Activated CD8-positive, alpha-beta memory T cell treated with anti-CD3 and anti-CD28 coated beads for 36 hours (primary cell): ENCODE data around the gene PARL. TPM values are rescaled to one million over a fixed set of nuclear protein-coding genes. Genes with fewer than 3 reads are reported as not detected.
"Not testable (repeated sequence)": the region's sequence is repeated elsewhere in the genome, so short reads cannot be mapped to it uniquely, and the experiment has no call there.

Experiments used
- CTCF ChIA-PET: fragments of 350-600 bp; sonication (Branson Sonifier 250); formaldehyde crosslinking; loops from one replicate; lab custom pipeline; 2021; ENCODE audit warnings: antibody characterized with exemption; lab: Charles Lee
- POLR2A ChIA-PET: fragments of 350-600 bp; sonication (Branson Sonifier 250); formaldehyde crosslinking; loops from one replicate; lab custom pipeline; 2021; ENCODE audit warnings: antibody characterized with exemption; lab: Charles Lee
- total RNA-seq, 2 experiments: library from RNA; stranded (reverse); gene quantifications; one replicate each; pipeline ENCODE4 v1.2.3, GENCODE V29; 2021

Gene PARL
- total RNA-seq, 2 experiments from 2014 or later, result 96.3 to 107 TPM

DNA sequence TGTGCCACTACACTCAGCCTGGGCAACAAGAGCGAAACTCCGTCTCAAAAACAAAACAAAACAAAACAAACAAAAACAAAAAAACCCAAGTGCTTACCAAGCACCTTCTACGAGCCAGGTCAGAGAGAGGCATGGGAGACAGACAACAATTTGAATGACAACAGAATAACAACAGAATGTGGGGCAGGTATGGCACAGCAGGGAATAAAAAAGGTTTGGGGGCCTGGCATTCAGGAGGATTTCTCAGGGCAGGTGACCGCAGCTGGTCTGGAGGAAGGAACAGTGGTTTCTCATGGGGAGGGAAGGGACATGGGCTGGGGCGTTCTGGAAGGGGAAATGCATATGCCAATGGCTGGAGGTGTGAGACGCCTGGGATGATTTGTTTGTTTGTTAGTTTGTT lies 22.5 kb upstream of the PARL start:
- ChIA-PET CTCF (no interaction called here), POLR2A (no interaction called here)

DNA sequence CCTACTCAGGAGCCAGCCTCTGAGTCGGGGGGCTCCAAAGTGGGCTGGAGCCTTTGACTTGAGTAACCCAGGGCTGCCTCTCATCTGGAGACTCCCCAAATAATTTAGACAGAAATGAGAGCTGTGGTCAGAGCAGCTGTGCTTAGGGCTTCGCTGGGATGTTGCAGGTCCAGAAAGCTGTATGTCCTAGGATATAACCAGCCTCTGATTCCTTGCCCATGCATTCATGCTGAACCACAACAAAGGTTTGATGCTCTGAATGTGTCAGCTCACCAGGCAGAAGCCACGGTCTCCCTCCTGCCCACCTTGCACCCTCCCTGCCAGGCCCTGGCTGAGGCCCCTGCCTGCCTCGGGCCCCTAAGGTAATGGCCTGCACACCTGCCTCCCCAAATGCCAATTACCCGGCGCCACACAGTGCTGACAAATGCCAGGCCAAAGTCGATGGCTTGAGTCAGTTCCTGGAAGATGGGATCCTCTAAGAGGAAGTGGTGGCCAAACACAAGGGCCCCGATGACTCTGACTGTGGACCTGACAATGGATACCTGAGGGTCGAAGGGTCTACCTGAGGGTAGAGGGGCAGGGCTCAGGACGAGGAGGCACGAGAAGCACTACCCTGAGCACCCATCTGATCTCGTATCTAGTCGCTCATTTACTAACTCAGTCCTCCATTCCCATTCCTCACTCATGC lies 21.7 kb upstream of the PARL start:
- POLR2A ChIA-PET, result no interaction called here
- CTCF ChIA-PET, result interaction anchor here (1.6 kb wide), 1 partner anchor 11 kb away, joined by 5 read pairs; no protein-coding TSS in a partner anchor

DNA sequence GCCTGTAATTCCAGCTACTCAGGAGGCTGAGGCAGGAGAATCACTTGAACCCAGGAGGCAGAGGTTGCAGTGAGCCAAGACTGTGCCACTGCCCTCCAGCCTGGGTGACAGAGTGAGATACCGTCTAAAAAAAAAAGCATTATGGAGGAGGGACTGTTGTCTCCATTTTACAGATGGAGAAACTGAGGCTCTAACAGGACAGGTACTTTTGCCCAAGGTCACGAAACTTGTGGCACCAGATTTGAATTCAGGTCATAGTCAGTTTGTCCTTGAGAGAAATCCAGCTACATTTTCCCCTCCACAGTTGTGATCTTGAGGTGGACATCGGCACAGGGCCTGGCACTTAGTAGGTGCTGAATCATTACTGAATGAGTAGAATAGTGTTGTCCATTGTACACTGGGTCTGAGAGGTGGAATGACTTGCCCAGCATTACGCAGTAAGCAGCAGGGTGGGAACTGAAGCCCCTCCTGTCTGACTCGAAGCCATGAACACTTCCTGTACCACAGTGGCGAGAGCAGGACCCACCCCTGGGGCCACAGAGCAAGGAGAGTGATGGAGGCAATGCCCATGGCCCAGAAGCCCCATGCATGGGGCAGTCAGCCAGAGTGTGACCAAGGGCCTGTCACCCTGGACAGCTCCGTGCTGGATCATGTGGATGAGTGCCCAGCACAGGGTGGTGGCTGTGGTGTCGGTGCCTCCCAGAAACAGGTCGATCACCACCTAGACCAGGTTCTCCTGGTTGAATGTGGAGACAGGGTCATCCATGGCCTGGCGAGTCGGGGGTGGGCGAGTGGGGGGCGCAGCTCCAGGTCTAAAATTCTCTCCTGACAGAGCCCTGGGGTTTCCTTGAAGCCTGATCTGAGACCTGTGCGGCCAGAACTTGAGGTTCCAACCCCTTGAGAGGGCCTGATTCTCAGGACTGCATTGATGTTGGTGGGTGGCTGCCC lies 20.4 kb upstream of the PARL start:
- ChIA-PET POLR2A (no interaction called here), CTCF (interaction anchor here (0.6 to 1.6 kb wide), 5 partner anchors 9 to 741 kb away, joined by 3 to 5 read pairs (median 4); no protein-coding TSS in a partner anchor)

DNA sequence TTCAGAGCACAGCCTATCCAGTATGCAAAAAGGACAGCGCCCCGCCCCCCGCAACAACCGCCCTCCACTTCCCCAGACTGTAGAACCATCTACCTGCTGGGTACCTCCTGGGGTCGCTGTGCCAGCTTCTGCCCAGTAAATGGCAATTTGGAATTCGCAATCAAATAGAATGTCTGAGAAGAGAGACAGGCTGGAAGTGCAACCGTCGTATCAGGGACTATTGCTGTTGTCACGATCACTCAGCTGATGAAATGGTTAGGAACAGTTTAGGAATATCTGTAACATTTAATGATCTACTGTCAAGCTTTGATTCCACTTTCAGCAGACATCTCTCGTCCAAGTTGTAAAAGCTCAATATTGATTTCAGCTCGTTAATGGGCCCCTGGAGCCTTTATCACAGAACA lies 13.3 kb upstream of the PARL start:
- ChIA-PET CTCF (interaction anchor here (0.7 to 1.6 kb wide), 3 partner anchors 13 to 389 kb away, joined by 3 to 7 read pairs (median 3); partner anchors contain the start of gene PARL), POLR2A (no interaction called here)

DNA sequence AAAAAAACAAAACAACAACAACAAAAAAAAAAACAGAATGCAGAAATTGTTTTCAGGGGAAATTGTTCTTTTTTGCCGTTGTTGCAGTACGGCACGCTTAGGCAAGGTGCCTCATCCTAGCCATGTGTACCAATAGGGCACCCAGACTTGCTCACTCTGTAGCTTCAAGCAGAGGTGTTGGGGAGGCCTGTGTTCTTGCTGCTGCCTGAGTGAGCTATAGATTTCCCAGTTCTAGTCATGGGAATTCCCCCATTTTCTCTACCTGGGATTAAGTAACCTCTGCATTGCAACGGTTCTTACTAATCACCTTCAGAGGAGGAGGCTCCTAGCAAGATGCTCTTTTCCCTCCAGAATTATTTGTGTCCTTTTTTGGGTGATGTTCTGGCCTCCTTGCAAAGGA lies 12.9 kb upstream of the PARL start:
- ChIA-PET POLR2A (no interaction called here), CTCF (interaction anchor here (0.7 to 1.6 kb wide), 4 partner anchors 13 to 389 kb away, joined by 3 to 7 read pairs (median 3); partner anchors contain the start of gene PARL)

DNA sequence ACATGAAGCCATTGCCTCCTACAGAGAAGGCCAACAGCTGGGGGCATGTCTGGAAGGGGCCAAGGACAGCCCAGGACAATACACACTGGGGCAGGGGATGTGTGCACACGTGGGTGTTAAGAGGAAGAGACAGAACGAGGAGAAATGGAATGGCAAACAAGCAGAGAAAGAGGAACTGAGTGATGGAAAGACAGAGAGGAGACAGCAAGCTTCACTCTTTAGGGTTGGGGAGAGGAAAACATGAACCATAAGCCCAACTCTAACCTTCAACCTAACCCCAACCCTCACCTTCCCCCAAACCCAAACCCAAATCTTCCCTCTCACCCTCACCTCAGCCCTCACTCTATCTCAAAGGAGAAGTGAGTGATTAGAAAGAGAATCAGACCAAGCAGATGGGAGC lies 11.9 kb upstream of the PARL start:
- POLR2A ChIA-PET, result no interaction called here
- CTCF ChIA-PET, result interaction anchor here (0.9 to 2.1 kb wide), 6 partner anchors 11 to 393 kb away, joined by 3 to 15 read pairs (median 5); partner anchors contain the start of genes ABCC5 and PARL

DNA sequence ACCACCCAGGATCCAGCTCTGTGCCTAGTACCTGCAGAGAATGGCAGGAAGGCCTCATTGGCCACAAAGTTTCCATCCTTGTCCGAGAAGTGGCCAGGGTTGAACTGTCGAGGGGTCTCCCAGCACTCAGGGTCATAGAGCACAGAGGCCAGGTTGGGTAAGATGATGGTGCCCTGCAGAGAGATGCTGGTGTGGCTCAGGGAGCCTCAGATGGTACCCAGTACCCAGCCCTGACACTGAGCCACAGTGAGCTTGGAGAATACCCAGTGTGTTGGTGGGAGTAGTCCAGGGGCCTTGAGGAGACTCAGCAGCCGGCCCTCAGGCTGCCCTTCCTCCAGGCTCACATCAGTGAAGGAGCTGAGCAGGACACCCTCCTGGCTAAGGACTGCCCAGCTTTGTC lies 11.5 kb upstream of the PARL start:
- ChIA-PET POLR2A (no interaction called here), CTCF (interaction anchor here (0.8 to 2.1 kb wide), 8 partner anchors 10 to 645 kb away, joined by 3 to 15 read pairs (median 4); partner anchors contain the start of genes ABCC5, EIF2B5 and PARL)

DNA sequence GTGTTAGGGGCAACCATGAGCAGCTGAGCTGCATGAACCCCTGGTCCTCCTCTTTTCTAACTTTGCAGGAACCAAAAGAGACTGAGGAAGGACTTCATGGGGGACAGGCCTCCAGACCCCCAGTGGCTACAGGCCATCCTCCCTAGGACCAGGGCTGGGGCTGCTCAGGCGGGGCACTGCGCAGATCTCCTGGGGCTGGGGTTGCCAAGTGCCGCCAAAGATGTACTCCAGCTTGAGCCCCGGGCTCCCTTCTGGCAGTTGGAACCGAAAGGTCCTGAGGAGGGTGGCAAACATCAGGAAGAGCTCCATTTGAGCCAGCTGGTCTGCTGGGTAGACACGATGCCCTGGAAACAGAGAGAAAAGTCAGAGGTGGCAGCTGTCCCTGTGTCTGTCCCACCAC lies 11.1 kb upstream of the PARL start:
- CTCF ChIA-PET, result interaction anchor here (0.6 to 2.1 kb wide), 15 partner anchors 9 to 646 kb away, joined by 3 to 15 read pairs (median 4); partner anchors contain the start of genes ABCC5, EIF2B5 and PARL
- POLR2A ChIA-PET, result no interaction called here

DNA sequence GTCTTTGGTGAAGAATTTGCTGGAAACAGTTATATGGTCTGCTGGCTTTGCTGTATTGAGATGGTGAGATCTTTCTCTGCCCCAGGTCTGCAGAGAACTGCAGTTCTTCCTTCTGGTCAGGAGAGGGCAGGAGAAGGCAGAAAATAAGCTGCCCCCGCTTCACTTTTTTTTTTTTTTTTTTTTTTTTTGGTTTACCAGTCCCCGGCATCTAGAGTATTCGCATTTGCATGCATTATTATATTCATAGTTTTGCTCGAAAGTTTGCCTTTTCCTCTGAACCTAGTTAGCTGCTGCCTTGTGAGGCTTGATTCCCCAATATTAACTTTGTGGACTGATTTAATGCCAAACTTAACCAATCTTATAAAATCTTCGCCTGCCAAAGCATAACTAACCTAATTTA lies 10.6 kb upstream of the PARL start:
- POLR2A ChIA-PET, result no interaction called here
- CTCF ChIA-PET, result interaction anchor here (0.6 to 2.1 kb wide), 15 partner anchors 9 to 646 kb away, joined by 3 to 15 read pairs (median 4); partner anchors contain the start of genes EIF2B5 and PARL

DNA sequence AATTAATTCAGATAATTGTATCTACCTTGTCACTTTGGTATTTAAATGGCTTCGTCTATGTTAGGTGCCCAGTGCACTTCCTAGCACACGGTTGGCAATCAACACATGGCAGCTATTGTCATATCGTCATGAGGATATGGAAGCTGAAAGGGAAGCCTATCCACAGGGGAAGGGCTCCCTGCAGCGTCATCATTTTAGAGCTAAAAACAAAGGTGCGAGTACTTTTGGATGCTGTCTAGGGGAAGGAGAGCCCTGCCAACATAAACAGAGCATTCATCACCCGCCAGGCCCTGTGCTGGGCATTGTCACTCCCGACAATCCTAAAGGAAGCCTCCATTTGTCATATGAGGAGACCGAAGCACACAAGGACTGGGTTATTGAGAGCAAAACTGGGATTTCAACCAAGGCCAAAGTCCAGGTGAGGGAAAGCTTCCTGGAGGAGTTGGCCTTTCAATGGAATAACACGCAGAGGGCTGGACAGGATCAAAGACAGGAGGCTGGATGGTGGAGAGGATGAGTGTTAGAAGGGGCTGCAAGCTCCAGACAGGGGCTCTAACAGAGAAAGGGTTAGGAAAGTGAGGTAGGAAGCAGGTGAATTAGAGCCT lies 8.0 kb upstream of the PARL start:
- POLR2A ChIA-PET, result no interaction called here
- CTCF ChIA-PET, result interaction anchor here (1.1 kb wide), 1 partner anchor 397 kb away, joined by 4 read pairs; no protein-coding TSS in a partner anchor

DNA sequence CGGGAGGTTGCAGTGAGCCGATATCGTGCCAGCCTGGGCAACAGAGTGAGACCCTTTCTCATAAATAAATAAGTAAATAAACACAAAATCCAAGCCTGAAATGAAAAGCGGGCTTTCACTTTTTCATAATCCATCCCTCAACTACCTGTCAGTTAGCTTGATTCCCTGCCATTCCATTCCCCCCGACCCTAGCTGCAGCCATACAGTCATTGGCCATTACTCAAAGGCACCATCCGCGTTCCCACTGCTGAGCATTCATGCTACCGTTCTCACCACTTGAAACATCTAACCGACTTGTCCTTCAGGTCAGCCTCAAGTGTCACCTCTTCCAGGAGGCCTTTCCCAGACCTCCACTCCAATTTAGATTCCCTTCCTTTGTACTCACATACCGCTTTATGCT lies 1.1 kb upstream of the PARL start:
- POLR2A ChIA-PET, result no interaction called here
- CTCF ChIA-PET, result interaction anchor here (1.0 to 3.1 kb wide), 3 partner anchors 10 to 119 kb away, joined by 3 to 15 read pairs (median 5); no protein-coding TSS in a partner anchor

DNA sequence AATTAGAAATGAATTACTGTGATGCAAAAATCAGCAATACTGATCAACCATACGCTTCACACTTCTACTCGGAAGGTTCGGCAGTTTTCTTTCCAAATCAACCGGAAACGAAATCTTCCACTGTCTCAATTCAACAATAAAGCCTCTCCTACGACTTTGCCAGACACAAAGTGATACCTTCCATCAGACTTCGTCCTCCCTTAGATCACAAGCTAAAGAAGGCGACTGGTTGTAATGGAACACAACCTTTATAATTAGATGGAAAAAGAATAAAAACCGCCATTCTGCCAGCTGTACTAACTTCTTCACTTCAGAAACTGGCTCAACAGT lies 618 bp downstream of the PARL start:
- POLR2A ChIA-PET, result interaction anchor here (0.5 to 1.1 kb wide), 5 partner anchors 49 to 436 kb away, joined by 3 read pairs; no protein-coding TSS in a partner anchor
- CTCF ChIA-PET, result interaction anchor here (0.6 to 3.1 kb wide), 14 partner anchors 10 to 454 kb away, joined by 3 to 15 read pairs (median 4); partner anchors contain the start of genes ABCC5, MAP6D1 and YEATS2

DNA sequence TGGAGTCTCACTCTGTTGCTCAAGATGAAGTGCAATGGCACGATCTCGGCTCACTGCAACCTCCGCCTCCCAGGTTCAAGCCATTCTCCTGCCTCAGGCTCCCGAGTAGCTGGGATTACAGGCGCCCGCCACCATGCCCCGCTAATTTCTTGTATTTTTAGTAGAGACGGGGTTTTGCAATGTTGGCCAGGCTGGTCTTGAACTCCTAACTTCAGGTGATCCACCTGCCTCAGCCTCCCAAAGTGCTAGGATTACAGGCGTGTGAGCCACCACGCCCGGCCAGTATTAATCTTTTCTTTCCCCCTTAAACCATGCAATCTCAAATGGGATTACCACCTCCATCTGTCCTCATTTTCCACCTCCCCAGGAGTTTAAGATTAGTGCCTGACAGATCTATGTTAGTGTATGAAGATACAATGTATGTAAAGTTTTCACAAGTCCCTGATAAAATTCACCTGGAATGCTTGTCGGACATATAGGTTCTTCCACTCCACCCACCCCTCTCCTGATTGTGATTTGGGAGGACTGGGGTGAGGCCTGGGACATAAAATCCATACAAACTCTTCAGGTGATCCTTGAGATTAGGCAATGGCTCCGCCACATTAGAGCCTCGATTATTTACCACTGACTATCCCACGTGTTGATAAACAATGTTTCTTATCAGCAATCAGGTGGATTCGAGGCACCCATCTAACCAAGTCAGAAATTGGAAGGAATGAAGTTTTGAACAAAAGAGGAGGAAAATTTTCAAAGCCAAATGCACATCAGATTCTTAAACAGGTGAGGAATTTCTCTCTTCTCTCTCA lies 1.2 kb downstream of the PARL start:
- ChIA-PET POLR2A (interaction anchor here (0.8 kb wide), 2 partner anchors 57 to 67 kb away, joined by 3 read pairs; no protein-coding TSS in a partner anchor), CTCF (interaction anchor here (0.6 to 2.1 kb wide), 8 partner anchors 9 to 603 kb away, joined by 3 to 8 read pairs (median 5); partner anchors contain the start of gene ABCC5)

DNA sequence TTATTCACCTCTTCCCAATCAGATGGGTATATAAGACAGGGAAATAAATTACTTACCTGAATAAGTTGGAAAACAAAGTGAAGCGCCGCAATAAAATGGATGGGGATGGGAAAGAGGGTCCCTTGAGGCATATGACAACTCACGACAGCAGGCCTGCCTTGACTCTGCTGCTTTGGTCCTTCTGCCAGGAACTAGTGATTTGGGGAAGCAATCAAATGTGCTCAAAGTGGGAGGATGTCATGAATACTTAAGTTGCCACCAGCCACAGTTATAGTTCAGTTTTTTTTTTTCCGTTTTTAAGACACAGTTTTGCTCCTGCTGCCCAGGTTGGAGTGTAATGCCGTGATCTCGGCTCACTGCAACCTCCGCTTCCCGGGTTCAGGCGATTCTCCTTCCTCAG lies 4.6 kb downstream of the PARL start:
- POLR2A ChIA-PET, result no interaction called here
- CTCF ChIA-PET, result no interaction called here

DNA sequence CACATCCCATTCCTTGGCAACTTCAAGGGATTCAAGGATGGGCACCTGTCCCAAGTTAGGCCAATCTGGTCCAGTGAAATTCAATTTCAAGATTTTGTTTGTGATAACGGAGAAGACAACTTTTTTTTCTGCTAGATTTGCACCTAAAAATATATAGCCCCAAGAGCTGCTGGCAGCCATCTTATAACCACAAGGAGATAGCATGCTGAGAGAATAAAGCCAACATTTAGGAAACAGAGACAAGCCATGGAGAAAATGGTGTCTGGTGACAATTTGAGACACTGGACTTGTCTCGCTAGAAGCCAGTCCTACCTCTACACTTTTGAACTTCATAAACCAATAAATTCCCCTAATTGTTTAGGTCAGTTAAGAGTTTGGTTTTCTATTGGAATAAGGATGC lies 5.4 kb downstream of the PARL start:
- POLR2A ChIA-PET, result interaction anchor here (0.6 kb wide), 1 partner anchor 11 kb away, joined by 8 read pairs; no protein-coding TSS in a partner anchor
- CTCF ChIA-PET, result no interaction called here

DNA sequence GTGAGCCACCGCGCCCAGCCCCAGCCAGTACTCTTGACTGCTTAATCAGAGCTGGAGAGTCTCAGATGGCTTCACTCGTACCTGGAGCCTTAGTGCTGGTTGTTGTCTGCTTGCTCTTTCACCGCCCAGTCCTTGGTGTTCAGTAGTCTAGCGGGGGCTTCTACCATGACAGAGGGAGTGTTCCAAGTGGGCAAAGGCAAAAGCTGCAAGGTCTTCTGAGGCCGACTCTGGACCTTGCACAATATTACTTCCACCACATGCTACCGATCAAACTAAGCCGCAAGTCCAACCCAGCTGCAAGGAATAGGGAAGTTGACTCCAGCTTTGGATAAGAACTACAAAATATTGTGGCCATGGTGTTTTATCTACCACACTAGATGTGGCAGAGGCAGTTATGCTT lies 6.6 kb downstream of the PARL start:
- POLR2A ChIA-PET, result no interaction called here
- CTCF ChIA-PET, result no interaction called here

DNA sequence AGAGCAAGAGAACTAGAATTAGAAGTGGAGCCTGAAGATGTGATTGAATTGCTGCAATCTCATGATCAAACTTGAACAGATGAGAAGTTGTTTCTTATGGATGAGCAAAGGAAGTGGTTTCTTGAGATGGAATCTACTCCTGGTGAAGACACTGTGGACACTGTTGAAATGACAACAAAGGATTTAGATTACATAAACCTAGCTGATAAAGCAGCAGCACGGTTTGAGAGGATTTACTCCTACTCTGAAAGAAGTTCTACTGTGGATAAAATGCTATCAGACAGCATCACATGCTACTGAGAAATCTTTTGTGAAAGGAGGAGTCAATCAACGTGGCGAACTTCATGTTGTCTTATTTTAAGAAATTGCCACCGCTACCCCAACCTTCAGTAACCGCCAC lies 7.5 kb downstream of the PARL start:
- POLR2A ChIA-PET, CTCF ChIA-PET: not testable (repeated sequence)

DNA sequence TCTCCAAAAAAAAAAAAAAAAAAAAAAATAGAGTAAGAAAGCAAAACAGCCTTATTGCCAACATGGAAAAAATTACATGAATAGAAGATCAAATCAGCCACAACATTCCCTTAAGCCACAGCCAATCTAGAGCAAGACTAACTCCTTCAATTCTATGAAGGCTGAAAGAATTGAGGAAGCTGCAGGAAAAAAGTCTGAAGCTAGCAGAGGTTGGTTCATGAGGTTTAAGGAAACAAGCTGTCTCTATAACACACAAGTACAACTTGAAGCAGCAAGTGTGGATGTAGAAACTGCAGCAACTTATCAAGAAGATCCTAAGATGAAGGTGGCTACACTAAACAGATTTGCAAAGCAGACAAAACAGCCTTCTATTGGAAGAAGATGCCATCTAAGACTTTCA lies 9.3 kb downstream of the PARL start:
- POLR2A ChIA-PET, result no interaction called here
- CTCF ChIA-PET, result interaction anchor here (2.6 kb wide), 1 partner anchor 9 kb away, joined by 8 read pairs; the partner anchor contains the start of gene PARL
